ENCODE measurements around the gene HYAL2.

Gene HYAL2

DNA sequence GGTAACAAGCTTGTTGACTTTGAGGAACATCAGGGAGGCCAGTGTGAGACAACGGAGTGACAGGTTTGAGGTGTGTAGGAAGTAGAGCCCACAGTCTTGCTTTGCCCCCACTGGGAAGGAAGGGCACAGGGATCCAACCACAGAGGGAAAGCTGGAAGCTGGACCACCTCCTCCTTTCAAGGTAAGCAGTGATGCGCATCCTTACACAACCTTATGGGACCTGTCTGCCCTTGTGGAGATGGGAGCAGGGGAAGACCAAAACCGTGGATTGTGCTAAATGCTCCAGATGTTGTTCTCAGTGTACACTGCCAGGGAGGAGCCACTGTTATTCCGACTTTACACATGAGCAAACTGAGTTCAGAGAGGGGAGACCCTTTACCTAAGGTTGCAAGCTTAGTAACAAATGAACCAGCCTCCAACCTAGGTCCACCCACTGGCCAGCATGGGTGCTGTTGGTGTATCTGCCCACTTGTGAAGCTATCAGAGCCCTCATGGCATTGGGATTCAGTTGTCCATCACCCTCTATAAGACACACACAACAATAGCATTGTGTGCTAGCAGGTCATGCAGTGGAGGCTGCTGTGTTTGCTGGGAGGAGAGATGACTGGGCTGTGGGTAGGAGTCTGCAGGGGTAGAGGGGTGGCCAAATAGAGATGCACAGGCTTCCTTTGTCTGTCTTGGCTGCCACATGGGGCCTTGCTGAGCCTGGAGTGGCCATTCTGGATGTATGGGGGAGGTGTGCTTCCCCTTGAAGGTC lies 44.2 kb downstream of the HYAL2 start:
- TF ChIP-seq, protein P1, sequence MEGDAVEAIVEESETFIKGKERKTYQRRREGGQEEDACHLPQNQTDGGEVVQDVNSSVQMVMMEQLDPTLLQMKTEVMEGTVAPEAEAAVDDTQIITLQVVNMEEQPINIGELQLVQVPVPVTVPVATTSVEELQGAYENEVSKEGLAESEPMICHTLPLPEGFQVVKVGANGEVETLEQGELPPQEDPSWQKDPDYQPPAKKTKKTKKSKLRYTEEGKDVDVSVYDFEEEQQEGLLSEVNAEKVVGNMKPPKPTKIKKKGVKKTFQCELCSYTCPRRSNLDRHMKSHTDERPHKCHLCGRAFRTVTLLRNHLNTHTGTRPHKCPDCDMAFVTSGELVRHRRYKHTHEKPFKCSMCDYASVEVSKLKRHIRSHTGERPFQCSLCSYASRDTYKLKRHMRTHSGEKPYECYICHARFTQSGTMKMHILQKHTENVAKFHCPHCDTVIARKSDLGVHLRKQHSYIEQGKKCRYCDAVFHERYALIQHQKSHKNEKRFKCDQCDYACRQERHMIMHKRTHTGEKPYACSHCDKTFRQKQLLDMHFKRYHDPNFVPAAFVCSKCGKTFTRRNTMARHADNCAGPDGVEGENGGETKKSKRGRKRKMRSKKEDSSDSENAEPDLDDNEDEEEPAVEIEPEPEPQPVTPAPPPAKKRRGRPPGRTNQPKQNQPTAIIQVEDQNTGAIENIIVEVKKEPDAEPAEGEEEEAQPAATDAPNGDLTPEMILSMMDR (IDR thresholded peaks at IDR 0.05; ENCODE audit: insufficient read depth, low read depth, low read length, missing control alignments) = no peak
- H3K4me3 ChIP-seq (ENCODE audit: low read length) = no peak overlapping the region
- no peak for DNase-seq (ENCODE audit: low read depth)

GRCh38 chr3:50276762-50277101 lies 45.8 kb downstream of the HYAL2 start:
- TF ChIP-seq, protein P1 (IDR thresholded peaks at IDR 0.05; ENCODE audit: insufficient read depth, low read depth, low read length, missing control alignments) = no peak
- no peak for DNase-seq (ENCODE audit: low read depth)
- no peak overlapping the region for H3K4me3 ChIP-seq (ENCODE audit: low read length)

GRCh38 chr3:50275996-50276761 lies 46.4 kb downstream of the HYAL2 start:
- DNase-seq (ENCODE audit: low read depth) = no peak
- no peak overlapping the region for H3K4me3 ChIP-seq (ENCODE audit: low read length)

GRCh38 chr3:50275141-50275995 lies 47.2 kb downstream of the HYAL2 start:
- TF ChIP-seq, protein P1 (IDR thresholded peaks at IDR 0.05; ENCODE audit: insufficient read depth, low read depth, low read length, missing control alignments) = no peak
- H3K4me3 ChIP-seq (ENCODE audit: low read length) = no peak overlapping the region
- no peak for DNase-seq (ENCODE audit: low read depth)

More at GRCh38 chr3:50275996-50276761, 46.4 kb downstream of the HYAL2 start:
- TF ChIP-seq, protein P1 (IDR thresholded peaks at IDR 0.05; ENCODE audit: insufficient read depth, low read depth, low read length, missing control alignments) = no peak

DNA sequence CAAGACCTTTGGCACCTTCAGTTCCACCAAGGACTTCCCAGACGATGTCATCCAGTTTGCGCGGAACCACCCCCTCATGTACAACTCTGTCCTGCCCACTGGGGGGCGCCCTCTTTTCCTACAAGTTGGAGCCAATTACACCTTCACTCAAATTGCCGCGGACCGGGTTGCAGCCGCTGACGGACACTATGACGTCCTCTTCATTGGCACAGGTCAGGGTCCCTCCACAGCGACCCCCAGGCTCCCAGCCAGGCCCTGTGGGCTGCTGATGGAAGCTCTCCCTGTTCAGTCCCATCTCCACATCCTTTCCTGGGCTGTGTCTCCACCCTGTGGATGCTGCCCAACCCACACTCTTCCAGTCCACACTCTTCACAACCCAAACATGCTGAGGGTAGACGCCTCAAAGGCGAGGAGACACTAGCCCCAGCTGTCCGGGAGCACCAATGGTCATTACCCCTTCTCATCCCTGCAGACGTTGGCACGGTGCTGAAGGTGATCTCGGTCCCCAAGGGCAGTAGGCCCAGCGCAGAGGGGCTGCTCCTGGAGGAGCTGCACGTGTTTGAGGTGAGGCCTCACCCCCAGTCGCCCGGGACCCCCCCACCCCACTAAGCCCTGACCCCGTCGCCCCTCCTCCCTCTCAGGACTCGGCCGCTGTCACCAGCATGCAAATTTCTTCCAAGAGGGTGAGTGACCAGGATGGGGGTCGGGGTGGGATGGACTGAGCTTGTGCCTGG lies 48.0 kb downstream of the HYAL2 start:
- TF ChIP-seq, protein P1 (IDR thresholded peaks at IDR 0.05; ENCODE audit: insufficient read depth, low read depth, low read length, missing control alignments) = peak; percentile 79
- no peak overlapping the region for H3K4me3 ChIP-seq (ENCODE audit: low read length)
- DNase-seq (ENCODE audit: low read depth) = peak; percentile 83

- DNase-seq (ENCODE audit: low read depth) = no peak
- H3K4me3 ChIP-seq (ENCODE audit: low read length) = no peak overlapping the region
- TF ChIP-seq, protein P1 (IDR thresholded peaks at IDR 0.05; ENCODE audit: insufficient read depth, low read depth, low read length, missing control alignments) = no peak
Measured at GRCh38 chr3:50273689-50274065, 48.9 kb downstream of the HYAL2 start.

Measured in epithelial cell of esophagus (primary cell).